Right lobe of liver (tissue), 6 donors: Measurements from ENCODE around the gene USP12. TPM values are rescaled to one million over a fixed set of nuclear protein-coding genes. Genes with fewer than 3 reads are reported as not detected.

Experiments used
- ATAC-seq, 4 donors: fragments of 200-7000 bp; cut with Tn5 transposase; one replicate each; pipeline ENCODE4 v1.9.1; 2020; ENCODE audit warnings: mild to moderate bottlenecking in 4 of 4, moderate library complexity in 4 of 4
- DNase-seq, 3 donors: peaks; one replicate each; pipeline ENCODE4 v3.0.0-alpha.2; 2020
- H3K27ac ChIP-seq, 3 donors: fragments of 200-600 bp; one replicate each; pipeline ENCODE4 v1.8.0; 2022
- H3K27me3 ChIP-seq, 2 donors: fragments of 200-600 bp; one replicate each; pipeline ENCODE4 v1.8.0; 2022
- H3K36me3 ChIP-seq, 4 donors: fragments of 200-600 bp; sonication (generic) in 1 of 4; one replicate each; pipeline versions ENCODE4 v1.5.1 to v1.8.0; 2017 to 2022; ENCODE audit warnings: control low read depth in 1 of 4
- H3K4me1 ChIP-seq, 4 donors: fragments of 200-600 bp; sonication (generic) in 1 of 4; one replicate each; pipeline versions ENCODE4 v1.5.1 to v1.8.0; 2017 to 2022; ENCODE audit warnings: control low read depth in 1 of 4
- H3K4me3 ChIP-seq, 3 donors: fragments of 200-600 bp; one replicate each; pipeline ENCODE4 v1.8.0; 2022
- H3K9me3 ChIP-seq, 4 donors: fragments of 200-600 bp; sonication (generic) in 1 of 4; one replicate each; pipeline versions ENCODE4 v1.5.1 to v1.8.0; 2017 to 2022; ENCODE audit warnings: control low read depth in 1 of 4
- POLR2A ChIP-seq: fragments of 450-650 bp; IDR thresholded peaks from one replicate; pipeline ENCODE4 v1.6.1; 2017; ENCODE audit warnings: antibody characterized with exemption, mild to moderate bottlenecking
- WGBS: methylation state at CpG from one replicate; pipeline ENCODE4 v1.1.6; 2018; ENCODE audit warnings: low coverage, low lambda C conversion rate; ENCODE audit not compliant: insufficient coverage; ENCODE audit errors: missing lambda C conversion rate; 5-methylcytosine and 5-hydroxymethylcytosine counted together
- intact Hi-C, 2 donors: fragments of 100-400 bp; cut with DNase I; formaldehyde crosslinking; loops; one replicate each; pipeline versions ENCODE4 v1.11.2 to v1.14.1; 2022
- total RNA-seq, 6 experiments: library from RNA; depleted of rRNA in 2 of 6; stranded (reverse); fragments of >200 nt in 2 of 6; fragmentation: NEBNext Ultra II Directional in 3 of 6; extraction: Animal tissue kit (Norgen Biotek cat#: 25700) in 3 of 6; gene quantifications; one replicate each; pipeline versions ENCODE4 v1.1.0 to v1.2.4, GENCODE V29; 2016 to 2023
- TF ChIP-seq, protein P1 (sequence below), 4 donors: fragments of 200-600 bp in 3 of 4; fragments of 450-650 bp in 1 of 4; IDR thresholded peaks; one replicate each; pipeline versions ENCODE4 v1.5.1 to v1.8.0; 2016 to 2022; ENCODE audit warnings: antibody characterized with exemption in 4 of 4, mild to moderate bottlenecking in 2 of 4
- donor health status: DM: no; HTN: yes; CAD: no.
- donor health status: DM: no; HTN: no; CAD: no.
- donor health status: DM: no; HTN: no; CAD: no.
- donor health status: DM: no; HTN: yes; CAD: no.
- donor health status: DM: no; HTN: yes; CAD: no.

USP12 gene
- total RNA-seq, 6 experiments from 2014 or later = 11.5 to 25.4 (median 14.6) TPM

DNA sequence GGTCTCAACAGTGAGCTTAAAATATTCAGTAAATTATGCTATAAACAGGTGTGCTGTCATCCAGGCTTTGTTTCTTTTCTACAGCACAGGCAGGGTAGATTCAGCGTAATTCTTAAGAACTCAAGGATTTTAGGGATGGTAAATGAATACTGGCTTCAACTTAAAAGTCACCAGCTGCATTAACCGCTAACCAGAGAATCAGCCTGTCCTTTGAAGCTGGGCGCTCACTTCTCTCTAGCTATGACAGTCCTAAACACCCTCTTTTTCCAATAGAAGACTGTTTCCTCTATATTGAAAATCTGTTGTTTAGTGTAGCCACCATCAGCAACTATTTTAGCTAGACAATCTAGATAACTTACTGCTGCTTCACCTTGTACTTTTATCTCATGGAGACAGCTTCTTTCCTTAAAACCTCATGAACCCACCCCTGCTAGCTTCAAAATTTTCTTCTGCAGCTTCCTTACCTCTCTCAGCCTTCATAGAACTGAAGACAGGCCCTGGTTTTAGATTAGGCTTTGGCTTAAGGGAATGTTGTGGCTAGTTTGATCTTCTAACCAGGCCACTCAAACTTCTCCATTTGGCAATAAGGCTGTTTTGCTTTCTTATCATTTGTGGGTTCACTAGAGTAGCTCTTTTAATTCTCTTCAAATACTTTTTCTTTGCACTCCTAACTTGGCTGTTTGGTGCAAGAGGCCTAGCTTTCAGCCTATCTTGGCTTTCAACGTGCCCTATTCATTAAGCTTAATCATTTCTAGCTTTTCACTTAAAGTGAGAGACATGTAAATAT, 89.5 kb downstream of the USP12 start:
- Histone ChIP-seq H3K9me3 (no peaks in the 10 kb centered on the region), H3K4me3 (no peak overlapping the region), H3K27ac (no peak overlapping the region), H3K4me1 (no peaks in the 10 kb centered on the region), H3K36me3 (no peaks in the 10 kb centered on the region), H3K27me3 (no peaks in the 10 kb centered on the region)
- intact Hi-C loops = no loop called here
- ATAC-seq (no peak), DNase-seq (no peak)
- TF ChIP-seq POLR2A = no peak
- TF ChIP-seq, protein P1, sequence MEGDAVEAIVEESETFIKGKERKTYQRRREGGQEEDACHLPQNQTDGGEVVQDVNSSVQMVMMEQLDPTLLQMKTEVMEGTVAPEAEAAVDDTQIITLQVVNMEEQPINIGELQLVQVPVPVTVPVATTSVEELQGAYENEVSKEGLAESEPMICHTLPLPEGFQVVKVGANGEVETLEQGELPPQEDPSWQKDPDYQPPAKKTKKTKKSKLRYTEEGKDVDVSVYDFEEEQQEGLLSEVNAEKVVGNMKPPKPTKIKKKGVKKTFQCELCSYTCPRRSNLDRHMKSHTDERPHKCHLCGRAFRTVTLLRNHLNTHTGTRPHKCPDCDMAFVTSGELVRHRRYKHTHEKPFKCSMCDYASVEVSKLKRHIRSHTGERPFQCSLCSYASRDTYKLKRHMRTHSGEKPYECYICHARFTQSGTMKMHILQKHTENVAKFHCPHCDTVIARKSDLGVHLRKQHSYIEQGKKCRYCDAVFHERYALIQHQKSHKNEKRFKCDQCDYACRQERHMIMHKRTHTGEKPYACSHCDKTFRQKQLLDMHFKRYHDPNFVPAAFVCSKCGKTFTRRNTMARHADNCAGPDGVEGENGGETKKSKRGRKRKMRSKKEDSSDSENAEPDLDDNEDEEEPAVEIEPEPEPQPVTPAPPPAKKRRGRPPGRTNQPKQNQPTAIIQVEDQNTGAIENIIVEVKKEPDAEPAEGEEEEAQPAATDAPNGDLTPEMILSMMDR (IDR thresholded peaks at IDR 0.05) = no peak
- WGBS = 95% methylated on average over 4 of the region's 4 CpGs

DNA sequence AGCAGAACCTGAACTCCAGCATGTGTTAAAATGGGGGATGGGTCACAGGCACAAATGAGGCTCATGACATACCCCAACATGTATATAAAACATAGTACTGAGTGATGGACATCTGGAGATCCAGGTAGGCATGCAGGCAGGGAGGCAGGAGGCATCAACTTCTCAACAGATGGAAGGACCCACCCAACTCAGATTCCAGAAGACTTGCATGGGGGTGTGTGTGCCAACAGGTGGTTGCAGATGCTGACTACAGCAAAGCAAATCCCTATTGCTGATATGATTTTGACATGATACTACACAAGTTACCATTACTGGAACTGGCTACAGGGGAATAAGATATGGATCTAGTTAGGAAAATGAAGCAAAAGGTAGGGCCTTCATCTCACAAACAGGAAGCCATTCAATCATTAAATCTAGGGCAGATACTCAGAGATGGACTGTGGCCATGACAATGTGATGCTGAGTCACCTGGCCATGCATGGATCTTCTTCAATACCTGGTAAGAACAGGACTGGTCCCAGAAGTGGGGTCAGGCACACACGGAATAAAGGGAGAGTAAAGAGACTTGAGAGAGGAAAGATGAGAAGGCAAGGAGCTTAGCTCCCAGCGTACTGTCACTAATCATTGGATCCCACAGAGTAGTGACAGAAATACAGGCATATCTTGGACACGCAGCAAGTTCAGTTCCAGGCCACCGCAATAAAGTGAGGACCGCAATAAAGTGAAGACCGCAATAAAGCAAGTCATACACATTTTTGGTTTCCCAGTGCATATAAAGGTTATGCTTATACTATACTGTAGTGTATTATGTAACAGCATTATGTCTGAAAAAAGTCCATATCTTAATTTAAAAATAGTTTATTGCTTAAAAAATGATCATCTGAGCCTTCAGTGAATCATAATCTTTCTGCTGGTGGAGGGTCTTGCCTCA, 91.3 kb downstream of the USP12 start:
- Histone ChIP-seq H3K27ac (no peak overlapping the region), H3K27me3 (no peaks in the 10 kb centered on the region), H3K9me3 (no peaks in the 10 kb centered on the region), H3K4me3 (no peak overlapping the region), H3K4me1 (no peaks in the 10 kb centered on the region), H3K36me3 (no peaks in the 10 kb centered on the region)
- peak in 1 of 4 donors; percentile 44 for ATAC-seq
- TF ChIP-seq, protein P1 (IDR thresholded peaks at IDR 0.05) = no peak
- no peak for TF ChIP-seq POLR2A
- WGBS = 100% methylated on average over 5 of the region's 6 CpGs
- intact Hi-C loops = no loop called here
- DNase-seq = no peak

DNA sequence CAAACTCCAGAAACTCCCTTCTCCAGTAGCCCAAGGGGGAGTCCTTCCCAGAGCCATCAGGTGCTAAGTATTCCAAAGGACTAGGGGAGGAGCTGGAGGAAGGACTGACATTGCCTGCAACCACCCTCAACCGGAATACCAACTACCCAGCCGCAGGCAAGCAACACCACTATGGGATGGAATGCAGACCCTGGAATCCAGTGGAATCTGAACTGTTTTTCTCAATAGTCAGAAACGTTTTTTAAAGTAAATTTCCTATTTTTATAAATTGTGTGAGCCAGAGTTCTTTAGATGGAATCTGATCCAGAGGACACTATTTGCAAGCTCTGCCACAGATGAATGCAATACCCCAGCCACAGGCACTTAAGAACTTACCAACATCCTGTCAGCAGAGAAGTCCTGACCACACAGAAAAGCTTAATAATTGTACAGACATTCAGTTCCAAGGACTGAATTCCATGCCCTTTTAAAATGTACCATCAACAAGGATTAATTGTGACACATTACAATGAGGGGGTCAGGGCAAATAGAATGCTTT, 92.1 kb downstream of the USP12 start:
- no peak for ATAC-seq
- no peaks in the 10 kb centered on the region for H3K27me3 ChIP-seq
- intact Hi-C loops = no loop called here
- H3K27ac ChIP-seq = no peak overlapping the region
- H3K36me3 ChIP-seq = no peaks in the 10 kb centered on the region
- no peak for DNase-seq
- 63% methylated on average over 1 of the region's 3 CpGs for WGBS
- H3K4me1 ChIP-seq = no peaks in the 10 kb centered on the region
- no peaks in the 10 kb centered on the region for H3K9me3 ChIP-seq
- TF ChIP-seq, protein P1 (IDR thresholded peaks at IDR 0.05) = no peak
- TF ChIP-seq POLR2A = no peak
- H3K4me3 ChIP-seq = no peak overlapping the region

DNA sequence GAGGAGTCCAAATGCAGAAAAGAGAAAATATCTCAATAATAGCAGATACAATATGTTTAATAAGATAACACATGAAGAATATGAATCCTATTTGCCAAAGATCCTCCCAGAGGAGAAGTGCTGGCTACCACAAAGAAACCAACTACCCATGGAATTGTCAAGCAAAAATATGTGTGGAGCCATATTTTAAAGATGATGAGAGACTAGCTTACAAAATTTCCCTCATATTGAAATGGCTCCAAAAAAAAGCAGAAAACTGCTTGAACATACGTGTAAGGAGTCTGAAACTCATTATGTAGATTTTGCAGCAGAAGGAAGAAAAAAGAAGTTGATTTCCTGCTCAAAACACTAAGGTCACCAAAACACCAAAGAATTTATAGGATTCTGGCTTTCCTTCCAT, 94.2 kb downstream of the USP12 start:
- Histone ChIP-seq H3K9me3 (no peaks in the 10 kb centered on the region), H3K4me3 (no peak overlapping the region), H3K36me3 (no peaks in the 10 kb centered on the region), H3K27ac (no peak overlapping the region), H3K4me1 (no peaks in the 10 kb centered on the region), H3K27me3 (no peaks in the 10 kb centered on the region)
- DNase-seq (no peak), ATAC-seq (no peak)
- WGBS = 71% methylated on average over 1 of the region's 1 CpG
- TF ChIP-seq, protein P1 (IDR thresholded peaks at IDR 0.05) = no peak
- no peak for TF ChIP-seq POLR2A
- intact Hi-C loops = no loop called here
